Measurements from ENCODE around the gene HDAC9.

DNA sequence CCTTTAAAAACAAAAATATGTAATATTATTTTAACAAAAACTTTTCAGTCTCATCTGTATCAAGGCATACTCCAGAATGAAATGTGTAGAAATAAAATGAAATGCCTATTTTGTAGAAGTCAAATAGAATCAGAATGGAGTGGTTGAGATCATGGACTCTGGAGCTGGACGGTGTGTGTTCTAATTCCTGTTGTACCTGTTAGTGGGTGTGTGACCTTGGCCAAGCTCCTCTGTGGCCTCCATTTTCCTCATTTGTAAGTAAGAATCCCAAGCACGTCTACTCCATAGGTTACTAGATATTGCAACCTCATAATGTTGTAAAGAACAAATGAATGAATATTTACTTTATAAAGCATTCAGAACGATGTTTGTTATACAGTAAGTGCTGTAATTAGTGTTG lies 74.9 kb downstream of the HDAC9 start:
- no peak for TF ChIP-seq POLR2A (IDR thresholded peaks at IDR 0.05)
- TF ChIP-seq, protein P1, sequence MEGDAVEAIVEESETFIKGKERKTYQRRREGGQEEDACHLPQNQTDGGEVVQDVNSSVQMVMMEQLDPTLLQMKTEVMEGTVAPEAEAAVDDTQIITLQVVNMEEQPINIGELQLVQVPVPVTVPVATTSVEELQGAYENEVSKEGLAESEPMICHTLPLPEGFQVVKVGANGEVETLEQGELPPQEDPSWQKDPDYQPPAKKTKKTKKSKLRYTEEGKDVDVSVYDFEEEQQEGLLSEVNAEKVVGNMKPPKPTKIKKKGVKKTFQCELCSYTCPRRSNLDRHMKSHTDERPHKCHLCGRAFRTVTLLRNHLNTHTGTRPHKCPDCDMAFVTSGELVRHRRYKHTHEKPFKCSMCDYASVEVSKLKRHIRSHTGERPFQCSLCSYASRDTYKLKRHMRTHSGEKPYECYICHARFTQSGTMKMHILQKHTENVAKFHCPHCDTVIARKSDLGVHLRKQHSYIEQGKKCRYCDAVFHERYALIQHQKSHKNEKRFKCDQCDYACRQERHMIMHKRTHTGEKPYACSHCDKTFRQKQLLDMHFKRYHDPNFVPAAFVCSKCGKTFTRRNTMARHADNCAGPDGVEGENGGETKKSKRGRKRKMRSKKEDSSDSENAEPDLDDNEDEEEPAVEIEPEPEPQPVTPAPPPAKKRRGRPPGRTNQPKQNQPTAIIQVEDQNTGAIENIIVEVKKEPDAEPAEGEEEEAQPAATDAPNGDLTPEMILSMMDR (IDR thresholded peaks at IDR 0.05) = no peak
